GM12801 (cell line): ENCODE measurements around the gene KANSL1.

Experiments
- CTCF ChIP-seq: IDR thresholded peaks from one replicate; pipeline ENCODE4 v1.5.1; 2011; ENCODE audit warnings: control low read depth; ENCODE audit not compliant: insufficient read length; ENCODE audit errors: extremely low read depth

The KANSL1 gene

DNA sequence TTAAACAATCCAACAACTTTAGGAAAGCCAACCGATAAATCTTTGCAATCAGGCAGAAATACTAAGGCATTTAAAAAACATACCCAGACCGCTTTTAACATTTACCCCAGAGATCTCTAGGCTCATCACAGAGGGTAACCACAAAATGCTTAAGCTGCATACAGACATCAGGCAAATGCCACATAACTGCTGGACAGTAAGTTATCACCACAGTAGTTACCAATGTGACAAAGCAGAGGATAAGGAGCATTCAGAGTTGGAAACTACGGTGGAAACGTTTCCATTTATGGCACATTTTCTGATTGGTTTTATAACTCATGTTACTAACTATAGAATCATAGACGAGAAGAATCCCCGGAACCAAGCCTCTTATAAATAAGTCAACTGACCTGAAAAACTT lies 77.5 kb downstream of the KANSL1 start:
- TF ChIP-seq CTCF: no peak

GRCh38 chr17:46110219-46110618 lies 83.0 kb downstream of the KANSL1 start:
- no peak for TF ChIP-seq CTCF

DNA sequence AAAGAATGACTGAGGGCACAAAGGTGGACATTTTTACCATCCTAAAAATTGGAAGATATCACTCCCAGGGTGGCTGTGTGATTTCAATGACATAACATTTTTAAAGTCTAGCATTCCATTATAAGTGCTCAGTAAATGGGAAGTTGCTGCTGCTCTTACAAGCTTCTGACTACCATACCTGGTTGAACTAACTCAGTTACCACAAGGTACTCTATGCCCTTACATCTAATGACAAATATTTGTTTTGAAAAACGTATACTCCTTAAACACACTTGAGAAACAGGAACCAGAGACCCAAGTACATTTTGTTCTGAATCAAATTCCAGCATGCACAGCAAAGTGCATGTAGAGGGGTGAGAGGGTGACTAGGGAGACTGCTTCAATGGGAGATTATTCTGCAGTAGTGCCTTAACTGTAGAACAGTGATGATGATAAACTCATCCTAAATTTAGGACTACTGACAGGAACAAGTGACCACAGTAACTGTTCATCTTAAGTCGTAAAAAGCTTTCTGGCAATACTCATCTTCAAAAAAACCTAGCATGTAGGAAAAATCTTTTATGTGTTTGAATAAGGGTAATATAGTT lies 83.5 kb downstream of the KANSL1 start:
- no peak for TF ChIP-seq CTCF

DNA sequence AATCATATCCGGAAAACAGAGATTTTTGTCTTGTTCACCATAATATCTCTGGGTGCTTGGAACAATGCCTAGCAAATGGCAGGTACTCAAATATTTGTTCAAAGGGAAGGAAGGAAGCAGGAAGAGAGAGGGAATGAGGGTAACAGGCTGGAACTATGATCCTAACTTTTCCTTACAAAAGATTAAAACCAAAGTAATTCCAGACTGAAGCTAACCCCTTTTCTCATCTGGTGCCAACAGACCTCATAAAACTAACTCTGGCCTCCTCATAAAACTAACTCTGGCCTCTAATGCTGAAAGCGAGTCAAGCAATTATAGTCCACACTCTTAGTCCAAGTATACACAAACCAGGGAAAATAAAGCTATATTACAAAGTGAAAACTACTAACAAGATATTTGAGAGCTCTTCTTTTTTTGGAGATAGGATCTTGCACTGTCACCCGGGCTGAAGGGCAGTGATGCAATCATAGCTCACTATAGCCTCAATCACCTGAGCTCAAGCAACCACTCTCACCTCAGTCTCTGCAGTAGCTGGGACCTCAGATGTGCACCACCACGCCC lies 84.6 kb downstream of the KANSL1 start:
- TF ChIP-seq CTCF: no peak

DNA sequence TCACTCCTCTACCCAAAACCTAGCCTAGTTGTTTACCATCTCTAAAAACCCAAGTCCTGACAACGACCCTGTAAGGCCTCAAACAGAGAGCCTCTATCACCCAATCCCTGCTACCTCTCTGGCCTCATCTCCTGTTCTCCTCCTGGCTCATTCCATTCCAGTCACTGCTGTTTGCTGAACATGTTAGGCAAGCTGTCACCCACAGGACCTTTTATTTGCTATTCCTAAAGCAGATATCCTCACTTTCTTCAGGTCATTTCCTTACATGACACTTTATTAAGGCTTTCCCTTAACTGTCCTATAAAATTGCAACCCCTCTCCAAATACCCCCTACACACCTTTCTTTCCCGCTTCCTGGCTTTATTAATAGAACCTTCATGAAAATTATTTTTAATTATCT lies 85.1 kb downstream of the KANSL1 start:
- TF ChIP-seq CTCF: no peak

- TF ChIP-seq CTCF: no peak
These were observed 86.1 kb downstream of the KANSL1 start for GRCh38 chr17:46106966-46107644.

DNA sequence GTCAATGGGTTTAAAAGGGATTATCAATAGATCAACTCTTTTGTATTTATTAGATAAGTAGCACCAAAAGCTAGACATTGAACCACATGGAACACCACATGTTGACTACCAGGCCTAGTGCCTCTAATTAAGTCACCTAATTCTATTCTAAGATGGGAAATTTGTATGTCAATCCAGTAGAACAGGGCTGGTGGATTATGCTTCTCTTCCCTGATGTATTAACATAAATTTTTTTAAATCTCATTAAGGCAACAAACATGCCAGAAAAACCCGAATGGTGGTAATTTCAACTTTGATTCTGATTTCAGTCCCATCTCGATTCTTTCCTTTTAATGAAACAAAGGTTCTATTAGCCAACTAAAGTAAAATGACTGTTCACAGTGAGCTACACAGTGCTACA lies 92.6 kb downstream of the KANSL1 start:
- TF ChIP-seq CTCF: no peak
